Activated naive CD4-positive, alpha-beta T cell treated with anti-CD3 and anti-CD28 coated beads for 36 hours (primary cell): Measurements from ENCODE around the gene S100A13. TPM values are rescaled to one million over a fixed set of nuclear protein-coding genes. Genes with fewer than 3 reads are reported as not detected.
"Not testable (repeated sequence)": the region's sequence is repeated elsewhere in the genome, so short reads cannot be mapped to it uniquely, and the experiment has no call there.

Experiments
- CTCF ChIA-PET: fragments of 350-600 bp; sonication (Branson Sonifier 250); formaldehyde crosslinking; loops from one replicate; lab custom pipeline; 2021; ENCODE audit warnings: antibody characterized with exemption; lab: Charles Lee
- DNase-seq: peaks from one replicate; pipeline ENCODE4 v3.0.0-alpha.2; 2020
- H3K27ac Mint-ChIP-seq: one replicate; pipeline ENCODE4 v1.8.0; 2021; ENCODE audit warnings: mild to moderate bottlenecking, mixed read lengths
- H3K27me3 Mint-ChIP-seq: one replicate; pipeline ENCODE4 v1.8.0; 2021; ENCODE audit warnings: low read depth, mixed read lengths
- H3K36me3 Mint-ChIP-seq: one replicate; pipeline ENCODE4 v1.8.0; 2021; ENCODE audit warnings: low read depth, mixed read lengths
- H3K4me1 Mint-ChIP-seq: one replicate; pipeline ENCODE4 v1.8.0; 2021; ENCODE audit warnings: low read depth, mixed read lengths
- H3K4me3 Mint-ChIP-seq: one replicate; pipeline ENCODE4 v1.8.0; 2021; ENCODE audit warnings: mild to moderate bottlenecking, moderate library complexity, mixed read lengths
- H3K9me3 Mint-ChIP-seq: one replicate; pipeline ENCODE4 v1.8.0; 2021; ENCODE audit warnings: mixed read lengths
- intact Hi-C: fragments of 100-400 bp; cut with micrococcal nuclease; formaldehyde crosslinking; loops from one replicate; pipeline ENCODE4 v1.15.1; 2023
- total RNA-seq, 2 experiments: library from RNA; stranded (reverse); gene quantifications; one replicate each; pipeline ENCODE4 v1.2.3, GENCODE V29; 2021

S100A13 gene
- total RNA-seq = 1 to 10 TPM; 6.6 to 7.0 TPM

DNA sequence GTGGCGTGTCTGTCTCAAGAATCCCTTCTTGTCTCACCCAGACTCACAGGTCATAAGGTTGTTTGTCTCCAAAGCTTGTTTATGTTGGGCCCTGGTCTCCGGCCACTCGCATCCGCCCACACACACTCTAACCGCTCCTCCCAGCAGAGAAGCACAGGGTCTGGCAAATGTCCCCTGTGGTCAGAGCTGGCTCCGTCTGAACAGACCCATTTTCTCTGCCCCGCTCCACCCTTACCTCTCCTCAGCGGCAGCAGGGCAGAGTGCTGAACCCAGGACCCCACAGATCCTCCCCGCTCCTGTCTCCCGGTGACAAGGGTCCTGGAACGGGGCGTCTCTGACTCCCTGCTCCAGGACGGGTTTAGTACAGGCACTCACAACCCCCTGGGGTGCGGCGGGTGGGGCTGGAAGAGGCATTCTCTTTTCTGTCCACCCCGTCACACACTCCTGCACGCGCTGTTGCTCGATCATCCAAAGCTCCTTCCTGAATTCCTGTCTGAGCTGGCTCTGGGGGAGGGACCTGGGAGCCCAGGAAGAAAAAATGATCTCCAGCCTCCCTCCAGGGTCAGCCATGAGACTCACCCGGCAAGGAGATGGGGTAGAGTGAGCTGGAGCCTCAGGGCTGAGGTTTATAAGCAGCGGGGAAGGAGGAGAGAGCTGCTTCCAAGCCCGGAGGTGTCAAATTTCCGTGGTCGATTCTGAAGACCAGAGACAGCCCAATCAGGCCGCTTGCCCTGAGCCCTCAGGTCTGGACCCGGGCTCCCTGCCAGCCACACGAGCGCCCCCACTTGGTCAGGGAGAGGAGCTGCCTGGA, at the start of gene S100A13:
S100A13 (minus strand) TSS at position 602 of the 811 bp plus-strand sequence. CDS start 1,033 bp downstream, outside the sequence.
- CTCF ChIA-PET = interaction anchor here (0.7 to 2.4 kb wide), 6 partner anchors 11 to 116 kb away, joined by 3 to 6 read pairs (median 3); no protein-coding TSS in a partner anchor
- Mint-ChIP-seq H3K4me1 (peaks cover 13% of the 10 kb centered on the region), H3K4me3 (no peak within 1 kb of the TSS), H3K27ac (no peak within 1 kb of the TSS), H3K9me3 (no peaks in the 10 kb centered on the region), H3K27me3 (peaks cover 10% of the 10 kb centered on the region), H3K36me3 (no peaks in the 10 kb centered on the region)
- DNase-seq = peak; percentile 32
- intact Hi-C loops = no loop called here

DNA sequence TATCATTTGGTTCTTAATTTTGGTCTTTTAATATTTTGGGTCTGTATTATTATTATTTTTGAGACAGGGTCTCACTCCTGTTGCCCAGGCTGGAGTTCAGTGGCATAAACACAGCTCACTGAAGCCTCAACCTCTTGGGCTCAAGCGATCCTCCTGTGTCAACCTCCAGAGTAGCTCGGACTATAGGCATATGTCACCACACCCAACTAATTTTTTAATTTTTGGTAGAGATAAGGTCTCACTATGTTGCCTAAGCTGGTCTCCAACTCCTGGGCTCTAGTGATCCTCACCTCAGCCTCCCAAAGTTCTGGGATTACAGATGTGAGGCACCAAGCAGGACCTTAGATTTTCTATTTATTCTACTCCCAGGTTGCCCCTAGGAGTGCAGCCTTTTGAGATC, 46.2 kb upstream of the S100A13 start:
- CTCF ChIA-PET = no interaction called here
- H3K27ac Mint-ChIP-seq = no peak overlapping the region
- DNase-seq = no peak
- peaks cover 19% of the 10 kb centered on the region for H3K36me3 Mint-ChIP-seq
- H3K4me3 Mint-ChIP-seq = peak overlapping the region; percentile 52
- intact Hi-C loops = loop anchor here (5.0 to 10.0 kb wide), 2 partner anchors 289 to 481 kb away; partner anchors contain the start of genes NUP210L and SLC39A1
- peaks cover 33% of the 10 kb centered on the region for H3K4me1 Mint-ChIP-seq
- H3K27me3 Mint-ChIP-seq = peaks cover 14% of the 10 kb centered on the region
- H3K9me3 Mint-ChIP-seq = no peaks in the 10 kb centered on the region

DNA sequence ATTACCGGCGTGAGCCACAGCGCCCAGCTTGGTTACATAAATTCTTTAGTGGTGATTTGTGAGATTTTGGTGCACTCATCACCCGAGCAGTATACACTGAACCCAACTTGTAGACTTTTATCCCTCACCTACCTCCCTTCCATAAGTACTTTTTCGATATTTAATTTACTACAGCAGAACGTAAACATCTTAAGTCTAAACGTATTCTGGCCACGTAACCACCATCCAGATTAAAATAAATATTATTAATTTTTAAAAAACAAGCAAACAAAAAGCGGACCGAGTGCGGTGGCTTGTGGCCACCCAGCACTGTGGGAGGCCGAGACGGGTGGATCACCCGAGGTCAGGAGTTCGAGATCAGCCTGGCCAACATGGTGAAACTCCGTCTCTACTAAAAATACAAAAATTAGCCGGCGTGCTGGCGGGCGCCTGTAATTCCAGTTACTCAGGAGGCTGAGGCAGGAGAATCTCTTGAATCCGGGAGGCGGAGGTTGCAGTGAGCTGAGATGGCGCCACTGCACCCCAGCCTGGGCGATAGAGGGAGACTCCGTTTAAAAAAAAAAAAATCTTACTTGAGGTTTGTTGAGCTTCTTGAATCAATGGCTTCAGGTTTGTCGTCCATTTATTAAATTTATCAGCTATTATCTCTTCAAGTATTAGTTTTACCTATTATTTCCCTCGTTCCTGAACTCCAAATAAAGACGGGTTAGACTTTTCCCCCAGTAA, 44.5 kb upstream of the S100A13 start:
- not testable (repeated sequence) for H3K9me3 Mint-ChIP-seq, H3K4me3 Mint-ChIP-seq, H3K27me3 Mint-ChIP-seq, H3K27ac Mint-ChIP-seq
- Mint-ChIP-seq H3K4me1 (peaks cover 36% of the 10 kb centered on the region), H3K36me3 (peaks cover 36% of the 10 kb centered on the region)
- CTCF ChIA-PET = interaction anchor here (0.6 to 1.6 kb wide), 20 partner anchors 29 to 487 kb away, joined by 3 to 10 read pairs (median 3); partner anchors contain the start of genes RAB13 and SLC27A3
- peak; percentile 74 for DNase-seq
- intact Hi-C loops = loop anchor here (1.0 to 10.0 kb wide), 17 partner anchors 13 to 601 kb away; partner anchors contain the start of genes CHTOP, HAX1, INTS3 and NUP210L

DNA sequence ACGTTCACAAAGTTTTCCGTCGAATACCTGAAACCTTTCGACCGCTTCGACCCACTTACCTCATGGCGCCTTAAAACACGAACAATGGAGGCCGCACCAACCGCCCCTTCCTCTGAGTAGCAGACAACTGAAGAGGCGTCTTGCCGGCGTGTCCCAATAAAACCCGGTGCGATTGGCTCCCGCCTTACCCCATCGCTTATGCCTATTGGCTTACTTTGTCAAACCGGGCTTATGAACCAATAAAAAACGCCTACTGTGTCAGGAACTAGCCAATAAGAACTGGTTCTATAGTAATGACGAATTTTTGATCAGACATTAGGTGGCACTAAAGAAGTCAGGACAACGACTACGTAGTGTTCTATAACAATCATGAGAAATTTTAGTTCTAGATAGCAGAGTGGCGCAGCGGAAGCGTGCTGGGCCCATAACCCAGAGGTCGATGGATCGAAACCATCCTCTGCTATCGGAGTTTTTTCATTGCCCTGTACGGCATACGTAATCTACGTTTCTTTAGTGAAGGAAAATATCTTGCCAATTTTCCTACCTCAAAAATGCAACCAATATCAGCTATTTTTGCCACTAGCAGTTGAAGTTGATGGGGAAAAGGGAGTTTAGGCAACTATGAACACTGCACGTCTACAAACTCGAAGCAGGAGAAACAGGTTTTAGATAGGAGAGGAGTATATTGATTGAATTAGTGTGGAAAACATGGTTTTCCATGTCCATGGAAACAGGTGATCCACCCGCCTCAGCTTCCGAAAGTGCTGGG, 43.7 kb upstream of the S100A13 start, which contains the start of gene ILF2:
ILF2 (minus strand) TSS at position 135 of the 769 bp plus-strand sequence; CDS start at position 64, 71 bp downstream.
- peaks cover 43% of the 10 kb centered on the region for H3K36me3 Mint-ChIP-seq
- H3K4me3 Mint-ChIP-seq = no peak within 1 kb of the TSS
- no peak within 1 kb of the TSS for H3K27ac Mint-ChIP-seq
- H3K4me1 Mint-ChIP-seq = peaks cover 36% of the 10 kb centered on the region
- CTCF ChIA-PET = interaction anchor here (0.6 to 1.6 kb wide), 8 partner anchors 28 to 487 kb away, joined by 3 to 9 read pairs (median 3); partner anchors contain the start of gene RAB13
- peak; percentile 99 for DNase-seq
- intact Hi-C loops = loop anchor here (1.0 to 10.0 kb wide), 17 partner anchors 13 to 602 kb away; partner anchors contain the start of genes CHTOP, HAX1, INTS3 and NUP210L
- no peaks in the 10 kb centered on the region for H3K27me3 Mint-ChIP-seq
- no peaks in the 10 kb centered on the region for H3K9me3 Mint-ChIP-seq

DNA sequence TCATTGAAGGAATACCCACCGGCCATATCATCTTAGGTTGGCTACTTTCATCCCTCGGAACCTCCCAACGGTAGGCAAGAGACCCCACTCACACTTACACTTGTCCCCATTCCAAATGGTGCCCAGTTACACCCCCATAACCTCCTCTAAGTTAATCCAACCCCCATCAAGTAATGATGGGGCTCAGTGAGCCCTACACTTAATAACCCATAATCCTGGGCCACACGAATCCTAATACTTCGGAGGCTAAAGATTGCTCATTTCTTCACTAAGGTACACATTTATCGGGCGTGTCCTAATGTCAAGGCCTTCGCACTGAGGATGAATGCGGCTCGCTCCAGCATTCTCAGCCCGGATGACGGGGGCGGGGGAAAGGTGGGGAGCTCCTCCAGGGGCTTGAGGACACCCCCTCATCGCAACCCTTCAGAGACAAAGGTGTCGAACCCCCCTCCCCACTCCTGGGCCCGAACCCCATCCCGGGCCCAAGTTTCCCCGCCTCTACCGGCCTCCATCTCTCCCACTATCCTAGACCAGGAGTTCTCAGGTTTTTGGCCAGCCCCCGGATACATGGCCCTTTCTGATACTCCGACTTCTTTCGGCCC, 43.1 kb upstream of the S100A13 start:
- no peak overlapping the region for H3K27ac Mint-ChIP-seq
- intact Hi-C loops = loop anchor here (2.0 to 10.0 kb wide), 5 partner anchors 160 to 602 kb away; partner anchors contain the start of genes HAX1, NUP210L and SLC39A1
- H3K9me3 Mint-ChIP-seq = no peaks in the 10 kb centered on the region
- no peak overlapping the region for H3K4me3 Mint-ChIP-seq
- peaks cover 47% of the 10 kb centered on the region for H3K36me3 Mint-ChIP-seq
- H3K4me1 Mint-ChIP-seq = peaks cover 38% of the 10 kb centered on the region
- DNase-seq = peak; percentile 42
- H3K27me3 Mint-ChIP-seq = no peaks in the 10 kb centered on the region
- CTCF ChIA-PET = no interaction called here

DNA sequence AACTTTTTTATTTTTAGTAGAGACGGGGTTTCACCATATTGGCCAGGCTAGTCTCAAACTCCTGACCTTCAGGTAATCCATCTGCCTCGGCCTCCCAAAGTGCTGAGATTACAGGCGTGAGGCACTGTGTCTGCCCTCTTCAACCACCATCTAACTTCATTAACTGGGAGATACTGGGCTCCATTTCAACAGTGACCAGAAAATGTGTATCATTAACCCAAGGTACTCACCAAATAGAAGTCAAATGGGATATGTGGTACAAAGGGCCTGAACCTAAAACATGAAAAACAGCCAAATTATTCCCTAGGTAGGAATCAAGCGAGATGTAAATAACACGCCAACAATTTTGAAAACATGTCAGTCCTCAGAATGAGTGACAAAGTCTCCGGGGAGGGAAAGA, 42.3 kb upstream of the S100A13 start:
- Mint-ChIP-seq H3K36me3 (peaks cover 54% of the 10 kb centered on the region), H3K27ac (no peak overlapping the region), H3K4me1 (peaks cover 38% of the 10 kb centered on the region), H3K27me3 (no peaks in the 10 kb centered on the region), H3K9me3 (no peaks in the 10 kb centered on the region), H3K4me3 (no peak overlapping the region)
- CTCF ChIA-PET = no interaction called here
- DNase-seq = no peak
- intact Hi-C loops = loop anchor here (2.0 to 10.0 kb wide), 5 partner anchors 159 to 603 kb away; partner anchors contain the start of genes HAX1, NUP210L and SLC39A1

DNA sequence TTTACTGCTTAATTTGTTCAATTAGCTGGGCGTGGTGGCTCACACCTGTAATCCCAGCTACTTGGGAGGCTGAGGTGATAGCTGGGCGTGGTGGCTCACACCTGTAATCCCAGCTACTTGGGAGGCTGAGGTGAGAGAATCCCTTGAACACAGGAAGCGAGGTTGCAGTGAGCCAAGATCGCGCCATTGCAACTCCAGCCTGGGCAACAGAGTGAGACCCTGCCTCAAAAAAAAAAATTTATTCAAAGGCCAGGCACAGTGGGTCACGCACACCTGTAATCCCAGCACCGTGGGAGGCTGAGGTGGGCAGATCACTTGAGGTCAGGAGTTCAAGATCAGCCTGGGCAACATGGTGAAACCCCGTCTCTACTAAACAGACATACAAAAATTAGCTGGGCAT, 41.4 kb upstream of the S100A13 start:
- H3K27ac Mint-ChIP-seq, DNase-seq, H3K9me3 Mint-ChIP-seq, H3K27me3 Mint-ChIP-seq, intact Hi-C loops, H3K4me3 Mint-ChIP-seq: not testable (repeated sequence)
- H3K36me3 Mint-ChIP-seq = peaks cover 62% of the 10 kb centered on the region
- CTCF ChIA-PET = interaction anchor here (0.6 kb wide), 1 partner anchor 53 kb away, joined by 3 read pairs; the partner anchor contains the start of gene S100A14
- peaks cover 38% of the 10 kb centered on the region for H3K4me1 Mint-ChIP-seq

DNA sequence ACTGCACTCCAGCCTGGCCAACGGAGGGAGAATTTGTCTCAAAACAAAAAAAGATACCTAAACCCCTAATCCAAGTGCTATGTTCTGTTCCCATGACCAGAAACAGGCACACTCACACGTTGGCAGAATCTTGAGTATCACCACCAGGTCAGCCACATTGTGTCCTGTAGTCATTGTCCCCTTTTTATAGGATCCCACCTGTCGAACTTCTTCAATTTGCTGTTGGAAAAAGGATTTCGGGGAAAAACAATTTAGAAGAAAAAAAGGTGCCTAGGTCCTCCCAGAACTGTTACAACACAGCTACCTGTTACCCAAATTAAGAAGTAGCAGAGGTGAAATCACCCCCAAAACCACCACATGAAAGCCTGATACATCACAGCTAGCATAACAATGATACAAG, 40.1 kb upstream of the S100A13 start:
- H3K4me3 Mint-ChIP-seq = no peak overlapping the region
- no peak for DNase-seq
- intact Hi-C loops = no loop called here
- peaks cover 38% of the 10 kb centered on the region for H3K4me1 Mint-ChIP-seq
- CTCF ChIA-PET = interaction anchor here (1.2 to 1.9 kb wide), 3 partner anchors 10 to 157 kb away, joined by 3 to 6 read pairs (median 3); no protein-coding TSS in a partner anchor
- H3K36me3 Mint-ChIP-seq = peaks cover 71% of the 10 kb centered on the region
- no peaks in the 10 kb centered on the region for H3K27me3 Mint-ChIP-seq
- no peaks in the 10 kb centered on the region for H3K9me3 Mint-ChIP-seq
- peak overlapping the region; percentile 78 for H3K27ac Mint-ChIP-seq

DNA sequence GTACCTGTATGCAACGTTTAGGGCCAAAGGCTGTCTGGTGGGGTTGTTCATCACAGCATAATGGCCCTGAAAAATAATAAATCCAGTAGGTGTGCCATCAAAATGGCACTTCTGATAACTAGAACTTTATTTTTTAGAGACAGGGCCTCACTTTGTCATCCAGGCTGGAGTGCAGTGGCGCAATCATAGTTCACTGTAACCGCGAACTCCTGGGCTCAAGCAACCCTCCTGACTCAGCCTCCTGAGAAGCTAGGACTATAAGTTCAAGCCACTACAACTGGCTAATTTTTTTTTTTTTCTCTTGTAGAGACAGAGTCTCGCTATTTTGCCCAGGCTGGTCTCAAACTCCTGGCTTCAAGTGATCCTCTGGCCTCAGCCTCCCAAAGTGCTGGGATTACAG, 35.9 kb upstream of the S100A13 start:
- H3K9me3 Mint-ChIP-seq = no peaks in the 10 kb centered on the region
- no peak for DNase-seq
- CTCF ChIA-PET = no interaction called here
- intact Hi-C loops = no loop called here
- H3K27ac Mint-ChIP-seq = no peak overlapping the region
- no peak overlapping the region for H3K4me3 Mint-ChIP-seq
- H3K36me3 Mint-ChIP-seq = peaks cover 60% of the 10 kb centered on the region
- peaks cover 26% of the 10 kb centered on the region for H3K4me1 Mint-ChIP-seq
- no peaks in the 10 kb centered on the region for H3K27me3 Mint-ChIP-seq

DNA sequence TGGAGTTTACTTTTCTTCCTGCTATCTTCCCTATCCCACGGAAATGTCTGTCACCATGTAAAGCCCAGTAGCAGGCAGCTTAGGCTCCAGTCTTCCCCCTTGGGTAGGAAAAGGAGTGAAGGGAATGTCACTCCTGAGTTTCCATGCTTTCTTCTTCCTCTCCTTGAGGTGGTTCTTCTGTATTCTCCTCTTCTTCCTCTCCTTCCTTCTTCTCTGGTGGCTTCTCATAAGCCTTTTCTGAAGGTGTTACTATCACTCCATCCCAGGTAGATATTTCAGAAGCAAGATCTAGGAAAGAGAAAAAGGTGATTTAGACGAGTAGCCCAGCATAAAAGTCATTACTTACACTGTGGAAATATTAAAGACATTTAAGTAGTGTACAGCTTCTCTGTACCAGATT, 35.0 kb upstream of the S100A13 start:
- no peaks in the 10 kb centered on the region for H3K27me3 Mint-ChIP-seq
- peaks cover 50% of the 10 kb centered on the region for H3K36me3 Mint-ChIP-seq
- H3K4me1 Mint-ChIP-seq = peaks cover 19% of the 10 kb centered on the region
- peak overlapping the region; percentile 62 for H3K27ac Mint-ChIP-seq
- no peak for DNase-seq
- intact Hi-C loops = no loop called here
- H3K4me3 Mint-ChIP-seq = no peak overlapping the region
- no peaks in the 10 kb centered on the region for H3K9me3 Mint-ChIP-seq
- CTCF ChIA-PET = no interaction called here

DNA sequence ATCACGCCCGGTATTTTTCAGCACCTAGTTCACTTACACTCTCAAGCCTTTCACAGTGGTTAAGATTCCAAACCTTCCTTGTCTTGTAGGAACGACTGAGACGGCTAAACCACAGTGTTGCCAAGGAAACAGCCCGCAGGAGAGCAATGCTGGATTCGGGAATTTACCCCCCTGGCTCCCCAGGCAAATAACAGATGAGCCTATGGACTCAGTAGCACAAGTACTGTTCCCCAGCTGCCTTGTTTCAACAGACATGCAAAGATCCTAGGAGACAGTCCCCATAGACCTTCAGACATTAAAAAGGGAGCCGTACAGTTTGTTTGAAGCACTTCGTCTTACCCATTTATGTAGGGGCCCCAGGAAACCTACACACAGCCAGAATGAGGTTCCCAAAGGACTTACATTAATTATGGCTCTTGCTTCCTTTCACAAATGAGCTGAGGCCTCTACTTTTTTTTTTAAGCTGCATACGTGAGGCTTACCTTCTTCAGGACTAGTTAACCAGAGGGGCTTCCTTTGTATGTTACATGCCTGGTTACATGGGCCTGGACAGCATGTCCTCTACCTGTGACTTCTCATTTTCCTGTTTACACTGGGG, 33.9 kb upstream of the S100A13 start:
- Mint-ChIP-seq H3K27ac (no peak overlapping the region), H3K27me3 (no peaks in the 10 kb centered on the region), H3K4me3 (no peak overlapping the region), H3K36me3 (peaks cover 40% of the 10 kb centered on the region), H3K9me3 (no peaks in the 10 kb centered on the region), H3K4me1 (peaks cover 17% of the 10 kb centered on the region)
- no peak for DNase-seq
- CTCF ChIA-PET = no interaction called here
- intact Hi-C loops = no loop called here
